HCT116 (cell line): ENCODE measurements around the gene WDR17. TPM values are rescaled to one million over a fixed set of nuclear protein-coding genes. Genes with fewer than 3 reads are reported as not detected.

Experiments used
- ATAC-seq: fragments of 200-7000 bp; cut with Tn5 transposase; 2 replicates; pipeline ENCODE4 v1.9.1; 2020; ENCODE audit warnings: mild to moderate bottlenecking, moderate library complexity
- BruUV-seq: library from RNA; stranded (reverse); fragments of 400-500 nt; replicated peaks from 2 replicates; lab custom pipeline; 2021; lab: Mats Ljungman, UMichigan
- CTCF ChIA-PET: fragments of 300-600 bp; sonication (Branson Sonifier 250); formaldehyde crosslinking; loops from one replicate; lab custom pipeline; 2021; ENCODE audit warnings: antibody characterized with exemption; lab: Charles Lee
- POLR2A ChIA-PET: fragments of 300-600, 350-600 bp; sonication (Branson Sonifier 250); formaldehyde crosslinking; loops from one replicate; lab custom pipeline; 2021; ENCODE audit warnings: antibody characterized with exemption; lab: Charles Lee
- RAD21 ChIA-PET, 2 experiments: fragments of 300-600 bp; sonication (Branson Sonifier 250); formaldehyde crosslinking; loops; one replicate each; lab custom pipeline; 2023; ENCODE audit warnings: low total read pairs in 2 of 2; ENCODE audit not compliant: uncharacterized antibody in 2 of 2, unreplicated experiment in 2 of 2, low non-redundant PET in 1 of 2; lab: Charles Lee
- DNase-seq: peaks from one replicate; pipeline ENCODE4 v3.0.0-alpha.2; 2010; ENCODE audit warnings: low read depth, low spot score
- H2AFZ ChIP-seq: fragments of 200-600 bp; shearing (Covaris generic), sonication (generic); 2 replicates; pipeline ENCODE4 v1.6.1; 2017; ENCODE audit warnings: low read depth, mixed run types, mixed read lengths, antibody characterized with exemption, low read length; ENCODE audit not compliant: poor library complexity, severe bottlenecking
- H3K27ac ChIP-seq: 2 replicates; pipeline ENCODE4 v1.5.1; 2012; ENCODE audit warnings: low read depth, low read length
- H3K27me3 ChIP-seq: fragments of 200-600 bp; sonication (generic); 2 replicates; pipeline ENCODE4 v1.6.1; 2016; ENCODE audit warnings: mixed run types, low read length, mixed read lengths; ENCODE audit not compliant: insufficient read depth
- H3K36me3 ChIP-seq, 2 experiments: fragments of 200-500 bp in 1 of 2; fragments of 200-600 bp in 1 of 2; sonication (Bioruptor generic) in 1 of 2; sonication (generic) in 1 of 2; 2 replicates each; pipeline versions ENCODE4 v1.5.1 to v1.6.1; 2014 to 2016; ENCODE audit warnings: low read length in 2 of 2, inconsistent platforms in 1 of 2, mixed read lengths in 1 of 2, mixed run types in 1 of 2; ENCODE audit not compliant: insufficient read depth in 2 of 2, control insufficient read depth in 1 of 2
- H3K4me1 ChIP-seq, 2 experiments: fragments of 200-600 bp in 1 of 2; sonication (generic) in 1 of 2; 2 replicates each; pipeline versions ENCODE4 v1.5.1 to v1.6.1; 2012 to 2017; ENCODE audit warnings: low read length in 2 of 2, inconsistent platforms in 1 of 2, mild to moderate bottlenecking in 1 of 2, mixed read lengths in 1 of 2, mixed run types in 1 of 2, moderate library complexity in 1 of 2; ENCODE audit not compliant: insufficient read depth in 2 of 2, control insufficient read depth in 1 of 2
- H3K4me2 ChIP-seq: fragments of 200-600 bp; sonication (generic); 2 replicates; pipeline ENCODE4 v1.6.1; 2017; ENCODE audit warnings: mixed run types, low read length, mixed read lengths
- H3K4me3 ChIP-seq, 2 experiments: fragments of 200-600 bp in 1 of 2; sonication (generic) in 1 of 2; replicated peaks in 1 of 2; 2 replicates each; pipeline ENCODE4 v1.5.1; 2011 to 2016; ENCODE audit warnings: low read length in 2 of 2, control low read depth in 1 of 2, low read depth in 1 of 2, mild to moderate bottlenecking in 1 of 2, mixed read lengths in 1 of 2, mixed run types in 1 of 2
- H3K79me2 ChIP-seq: fragments of 200-600 bp; sonication (generic); 2 replicates; pipeline ENCODE4 v1.6.1; 2017; ENCODE audit warnings: mild to moderate bottlenecking, mixed run types, low read length, moderate library complexity, mixed read lengths; ENCODE audit not compliant: insufficient read depth
- H3K9ac ChIP-seq: fragments of 200-600 bp; sonication (generic); 2 replicates; pipeline ENCODE4 v1.6.1; 2016; ENCODE audit warnings: low read length, mixed read lengths
- H3K9me2 ChIP-seq: fragments of 200-600 bp; sonication (generic), shearing (Covaris generic); 2 replicates; pipeline ENCODE4 v1.6.1; 2017; ENCODE audit warnings: mixed run types, mild to moderate bottlenecking, moderate library complexity; ENCODE audit not compliant: insufficient read depth
- H3K9me3 ChIP-seq, 2 experiments: fragments of 200-500 bp in 1 of 2; fragments of 200-600 bp in 1 of 2; sonication (Bioruptor generic) in 1 of 2; sonication (generic) in 1 of 2; 2 replicates each; pipeline ENCODE4 v1.6.1; 2014 to 2017; ENCODE audit warnings: low read length in 2 of 2, mixed read lengths in 2 of 2, inconsistent platforms in 1 of 2, low read depth in 1 of 2, mild to moderate bottlenecking in 1 of 2, mixed run types in 1 of 2, moderate library complexity in 1 of 2; ENCODE audit not compliant: control insufficient read depth in 1 of 2, insufficient read depth in 1 of 2
- H4K20me1 ChIP-seq: fragments of 200-600 bp; sonication (generic), shearing (Covaris generic); 2 replicates; pipeline ENCODE4 v1.6.1; 2017; ENCODE audit warnings: mixed run types, mild to moderate bottlenecking, moderate library complexity; ENCODE audit not compliant: insufficient read depth
- CBX3 ChIP-seq: IDR thresholded peaks from 2 replicates; pipeline ENCODE4 v1.6.1; 2012; ENCODE audit warnings: low read depth
- EZH2 ChIP-seq: fragments of 200-600 bp; sonication (generic); IDR thresholded peaks from 2 replicates; pipeline ENCODE4 v1.6.1; 2017; ENCODE audit warnings: antibody characterized with exemption, mixed run types
- EZH2phosphoT487 ChIP-seq: fragments of 200-600 bp; IDR thresholded peaks from 2 replicates; pipeline ENCODE4 v1.6.1; 2018; ENCODE audit warnings: antibody characterized with exemption, borderline replicate concordance
- POLR2AphosphoS5 ChIP-seq: IDR thresholded peaks from 2 replicates; pipeline ENCODE4 v1.6.1; 2011; ENCODE audit warnings: mild to moderate bottlenecking, low read depth, low read length, moderate library complexity
- SIN3A ChIP-seq: IDR thresholded peaks from 2 replicates; pipeline ENCODE4 v1.6.1; 2012; ENCODE audit warnings: low read depth
- ZNF274 ChIP-seq: fragments of 200-500 bp; sonication (Bioruptor generic); IDR thresholded peaks from 2 replicates; pipeline ENCODE4 v1.6.1; 2014; ENCODE audit warnings: mild to moderate bottlenecking, low read depth, low read length, inconsistent platforms
- intact Hi-C: fragments of 100-400 bp; cut with micrococcal nuclease; formaldehyde crosslinking; loops from 2 replicates; pipeline ENCODE4 v1.10.0; 2022
- total RNA-seq: library from RNA; stranded (reverse); gene quantifications from one replicate; pipeline ENCODE4 v1.2.1, GENCODE V29; 2021; ENCODE audit not compliant: unreplicated experiment
- TF ChIP-seq, protein P1 (sequence below): IDR thresholded peaks from 2 replicates; pipeline ENCODE4 v1.6.1; 2012
- TF ChIP-seq, protein P2 (sequence below), 3 experiments: fragments of 200-600 bp in 1 of 3; sonication (generic) in 1 of 3; IDR thresholded peaks in 2 of 3; conservative IDR thresholded peaks in 1 of 3; 2 replicates each; pipeline ENCODE4 v1.5.1; 2012 to 2017; ENCODE audit warnings: low read depth in 2 of 3, low read length in 2 of 3, antibody characterized with exemption in 1 of 3, borderline replicate concordance in 1 of 3, control low read depth in 1 of 3, mild to moderate bottlenecking in 1 of 3, mixed read lengths in 1 of 3, mixed run types in 1 of 3, moderate library complexity in 1 of 3; ENCODE audit not compliant: insufficient read depth in 1 of 3

WDR17 gene
- total RNA-seq, 1 experiment from 2014 or later, result 0.20 TPM

DNA sequence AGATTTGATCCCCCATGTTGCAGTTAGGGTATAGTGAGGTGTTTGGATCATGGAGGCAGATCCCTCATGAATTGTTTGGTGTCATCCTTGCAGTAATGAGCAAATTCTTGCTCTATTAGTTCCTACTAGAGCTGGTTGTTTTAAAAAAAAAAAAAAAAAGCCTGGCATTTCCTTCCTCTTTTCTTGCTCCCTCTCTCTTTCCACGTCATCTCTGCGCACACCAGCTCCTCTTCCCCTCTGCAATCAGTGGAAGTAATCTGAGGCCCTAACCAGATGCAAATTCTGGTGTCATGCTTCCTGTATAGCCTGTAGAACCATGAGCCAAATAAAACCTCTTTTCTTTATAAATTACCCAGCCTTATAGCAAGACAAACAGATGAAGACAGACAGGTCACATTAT is 24.5 kb downstream of the WDR17 start (continued):
- TF ChIP-seq, protein P1, sequence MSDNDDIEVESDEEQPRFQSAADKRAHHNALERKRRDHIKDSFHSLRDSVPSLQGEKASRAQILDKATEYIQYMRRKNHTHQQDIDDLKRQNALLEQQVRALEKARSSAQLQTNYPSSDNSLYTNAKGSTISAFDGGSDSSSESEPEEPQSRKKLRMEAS, result no peak
- TF ChIP-seq POLR2AphosphoS5 (no peak), SIN3A (no peak), EZH2phosphoT487 (no peak)

DNA sequence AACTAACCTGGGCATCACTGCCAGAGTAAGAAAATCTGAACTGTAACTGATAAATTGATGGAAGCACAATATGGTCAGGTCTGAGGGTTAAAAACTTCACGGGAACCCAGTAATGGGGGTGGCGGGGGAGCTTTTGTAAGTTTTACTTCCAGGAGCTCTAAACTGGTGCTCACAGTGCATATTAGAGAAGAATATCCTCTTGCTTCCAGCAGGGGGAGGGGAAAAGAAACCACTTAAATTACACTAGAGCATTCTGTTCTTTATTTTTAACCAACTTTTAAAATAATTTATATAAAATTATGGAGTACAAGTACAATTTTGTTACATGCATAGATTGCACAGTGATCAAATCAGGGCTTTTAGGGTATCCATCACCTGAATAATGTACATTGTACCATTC is 33.7 kb downstream of the WDR17 start:
- H3K36me3 ChIP-seq, result no peaks in the 10 kb centered on the region
- H3K4me3 ChIP-seq, result no peak overlapping the region
- H3K9ac ChIP-seq, result no peak overlapping the region
- BruUV-seq, result no TSS peak
- TF ChIP-seq EZH2, result no peak
- TF ChIP-seq, protein P2, sequence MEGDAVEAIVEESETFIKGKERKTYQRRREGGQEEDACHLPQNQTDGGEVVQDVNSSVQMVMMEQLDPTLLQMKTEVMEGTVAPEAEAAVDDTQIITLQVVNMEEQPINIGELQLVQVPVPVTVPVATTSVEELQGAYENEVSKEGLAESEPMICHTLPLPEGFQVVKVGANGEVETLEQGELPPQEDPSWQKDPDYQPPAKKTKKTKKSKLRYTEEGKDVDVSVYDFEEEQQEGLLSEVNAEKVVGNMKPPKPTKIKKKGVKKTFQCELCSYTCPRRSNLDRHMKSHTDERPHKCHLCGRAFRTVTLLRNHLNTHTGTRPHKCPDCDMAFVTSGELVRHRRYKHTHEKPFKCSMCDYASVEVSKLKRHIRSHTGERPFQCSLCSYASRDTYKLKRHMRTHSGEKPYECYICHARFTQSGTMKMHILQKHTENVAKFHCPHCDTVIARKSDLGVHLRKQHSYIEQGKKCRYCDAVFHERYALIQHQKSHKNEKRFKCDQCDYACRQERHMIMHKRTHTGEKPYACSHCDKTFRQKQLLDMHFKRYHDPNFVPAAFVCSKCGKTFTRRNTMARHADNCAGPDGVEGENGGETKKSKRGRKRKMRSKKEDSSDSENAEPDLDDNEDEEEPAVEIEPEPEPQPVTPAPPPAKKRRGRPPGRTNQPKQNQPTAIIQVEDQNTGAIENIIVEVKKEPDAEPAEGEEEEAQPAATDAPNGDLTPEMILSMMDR (IDR thresholded peaks at IDR 0.05 in 2 of 3, conservative IDR thresholded peaks at IDR 0.05 in 1 of 3; ENCODE audit: borderline replicate concordance in 1 of 3, insufficient read depth in 1 of 3, low read depth in 2 of 3, low read length in 2 of 3), result peak in 1 of 3 experiments; percentile 29; a peak in 1 of 6 replicates
- TF ChIP-seq ZNF274, result no peak
- no peak for TF ChIP-seq CBX3
- CTCF ChIA-PET, result no interaction called here
- ATAC-seq (0 out of 2 replicates have a peak, but pooled peaks have one; percentile 53), DNase-seq (no peak)
- intact Hi-C loops, result no loop called here
- H2AFZ ChIP-seq, result peak overlapping the region; percentile 37
- no peaks in the 10 kb centered on the region for H3K79me2 ChIP-seq
- RAD21 ChIA-PET, result no interaction called here
- H3K9me3 ChIP-seq, result no peaks in the 10 kb centered on the region
- POLR2A ChIA-PET, result no interaction called here
- no peaks in the 10 kb centered on the region for H3K4me1 ChIP-seq
- no peaks in the 10 kb centered on the region for H4K20me1 ChIP-seq
- H3K4me2 ChIP-seq, result no peak overlapping the region
- no peaks in the 10 kb centered on the region; the same call in 1 of the 2 replicates for H3K9me2 ChIP-seq
- H3K27ac ChIP-seq, result no peak overlapping the region
- H3K27me3 ChIP-seq, result no peaks in the 10 kb centered on the region
